ENCODE measurements around the gene C1QTNF7. TPM values are rescaled to one million over a fixed set of nuclear protein-coding genes. Genes with fewer than 3 reads are reported as not detected.

C1QTNF7 gene
- total RNA-seq, 1 experiment from 2014 or later: not detected

GRCh38 chr4:15443371-15444160 is 15.7 kb downstream of the C1QTNF7 start:
- no peaks in the 10 kb centered on the region for H3K27me3 ChIP-seq (ENCODE audit: insufficient read depth, low read length)
- POLR2A ChIA-PET: no interaction called here
- no peaks in the 10 kb centered on the region for H4K20me1 ChIP-seq (ENCODE audit: insufficient read depth)
- no peak for TF ChIP-seq FOSL1 (IDR thresholded peaks at IDR 0.05; ENCODE audit: low read depth)
- TF ChIP-seq ATF3 (IDR thresholded peaks at IDR 0.05): no peak
- no peak for TF ChIP-seq RAD21 (IDR thresholded peaks at IDR 0.05; ENCODE audit: low read depth)
- no peak for TF ChIP-seq POLR2A (IDR thresholded peaks at IDR 0.05; ENCODE audit: borderline replicate concordance, extremely low read depth, insufficient read depth, insufficient read length)
- TF ChIP-seq TCF7L2 (IDR thresholded peaks at IDR 0.05; ENCODE audit: borderline replicate concordance, extremely low read depth, insufficient read depth, insufficient read length): no peak
- RAD21 ChIA-PET (ENCODE audit: low non-redundant PET in 1 of 2, low total read pairs in 2 of 2, uncharacterized antibody in 2 of 2, unreplicated experiment in 2 of 2): no interaction called here
- no peak overlapping the region for H3K9ac ChIP-seq (ENCODE audit: low read length)
- H3K79me2 ChIP-seq (ENCODE audit: insufficient read depth, low read length): no peaks in the 10 kb centered on the region
- no peak overlapping the region for H2AFZ ChIP-seq (ENCODE audit: low read depth, low read length, poor library complexity, severe bottlenecking)
- no peaks in the 10 kb centered on the region for H3K9me2 ChIP-seq (ENCODE audit: insufficient read depth)
- H3K36me3 ChIP-seq (ENCODE audit: control insufficient read depth in 1 of 2, insufficient read depth in 2 of 2, low read length in 2 of 2): no peaks in the 10 kb centered on the region
- no peaks in the 10 kb centered on the region for H3K9me3 ChIP-seq (ENCODE audit: control insufficient read depth in 1 of 2, insufficient read depth in 1 of 2, low read depth in 1 of 2, low read length in 2 of 2)
- CTCF ChIA-PET: interaction anchor here (1.0 kb wide), 1 partner anchor 14 kb away, joined by 3 read pairs; no protein-coding TSS in a partner anchor
- DNase-seq (ENCODE audit: low read depth, low spot score) (no peak), ATAC-seq (no peak)
- BruUV-seq (replicated peaks): no TSS peak
- H3K4me3 ChIP-seq (replicated peaks in 1 of 2; ENCODE audit: low read depth in 1 of 2, low read length in 2 of 2): no peak overlapping the region
- no peaks in the 10 kb centered on the region for H3K4me1 ChIP-seq (ENCODE audit: control insufficient read depth in 1 of 2, insufficient read depth in 2 of 2, low read length in 2 of 2)
- intact Hi-C loops (cut with micrococcal nuclease): no loop called here
- no peak overlapping the region for H3K4me2 ChIP-seq (ENCODE audit: low read length)
- H3K27ac ChIP-seq (ENCODE audit: low read depth, low read length): no peak overlapping the region

GRCh38 chr4:15444276-15444675 is 16.4 kb downstream of the C1QTNF7 start:
- RAD21 ChIA-PET (ENCODE audit: low non-redundant PET in 1 of 2, low total read pairs in 2 of 2, uncharacterized antibody in 2 of 2, unreplicated experiment in 2 of 2): no interaction called here
- DNase-seq (ENCODE audit: low read depth, low spot score) (no peak), ATAC-seq (no peak)
- H3K9me2 ChIP-seq (ENCODE audit: insufficient read depth): no peaks in the 10 kb centered on the region
- H2AFZ ChIP-seq (ENCODE audit: low read depth, low read length, poor library complexity, severe bottlenecking): no peak overlapping the region
- H3K4me1 ChIP-seq (ENCODE audit: control insufficient read depth in 1 of 2, insufficient read depth in 2 of 2, low read length in 2 of 2): no peaks in the 10 kb centered on the region
- H3K9ac ChIP-seq (ENCODE audit: low read length): no peak overlapping the region
- no peaks in the 10 kb centered on the region for H3K79me2 ChIP-seq (ENCODE audit: insufficient read depth, low read length)
- no peak overlapping the region for H3K4me2 ChIP-seq (ENCODE audit: low read length)
- BruUV-seq (replicated peaks): no TSS peak
- POLR2A ChIA-PET: no interaction called here
- CTCF ChIA-PET: no interaction called here
- H3K27me3 ChIP-seq (ENCODE audit: insufficient read depth, low read length): no peaks in the 10 kb centered on the region
- intact Hi-C loops (cut with micrococcal nuclease): no loop called here
- H4K20me1 ChIP-seq (ENCODE audit: insufficient read depth): no peaks in the 10 kb centered on the region
- no peak overlapping the region for H3K27ac ChIP-seq (ENCODE audit: low read depth, low read length)
- H3K9me3 ChIP-seq (ENCODE audit: control insufficient read depth in 1 of 2, insufficient read depth in 1 of 2, low read depth in 1 of 2, low read length in 2 of 2): no peaks in the 10 kb centered on the region
- H3K36me3 ChIP-seq (ENCODE audit: control insufficient read depth in 1 of 2, insufficient read depth in 2 of 2, low read length in 2 of 2): no peaks in the 10 kb centered on the region
- no peak overlapping the region for H3K4me3 ChIP-seq (replicated peaks in 1 of 2; ENCODE audit: low read depth in 1 of 2, low read length in 2 of 2)
- TF ChIP-seq ZFX (IDR thresholded peaks at IDR 0.05) (no peak), POLR2AphosphoS5 (IDR thresholded peaks at IDR 0.05; ENCODE audit: low read depth, low read length) (no peak), TCF7L2 (IDR thresholded peaks at IDR 0.05; ENCODE audit: borderline replicate concordance, extremely low read depth, insufficient read depth, insufficient read length) (no peak), SIN3A (IDR thresholded peaks at IDR 0.05; ENCODE audit: low read depth) (no peak), JUND (IDR thresholded peaks at IDR 0.05) (no peak), SP1 (IDR thresholded peaks at IDR 0.05; ENCODE audit: low read depth) (no peak)
- TF ChIP-seq, protein P1, sequence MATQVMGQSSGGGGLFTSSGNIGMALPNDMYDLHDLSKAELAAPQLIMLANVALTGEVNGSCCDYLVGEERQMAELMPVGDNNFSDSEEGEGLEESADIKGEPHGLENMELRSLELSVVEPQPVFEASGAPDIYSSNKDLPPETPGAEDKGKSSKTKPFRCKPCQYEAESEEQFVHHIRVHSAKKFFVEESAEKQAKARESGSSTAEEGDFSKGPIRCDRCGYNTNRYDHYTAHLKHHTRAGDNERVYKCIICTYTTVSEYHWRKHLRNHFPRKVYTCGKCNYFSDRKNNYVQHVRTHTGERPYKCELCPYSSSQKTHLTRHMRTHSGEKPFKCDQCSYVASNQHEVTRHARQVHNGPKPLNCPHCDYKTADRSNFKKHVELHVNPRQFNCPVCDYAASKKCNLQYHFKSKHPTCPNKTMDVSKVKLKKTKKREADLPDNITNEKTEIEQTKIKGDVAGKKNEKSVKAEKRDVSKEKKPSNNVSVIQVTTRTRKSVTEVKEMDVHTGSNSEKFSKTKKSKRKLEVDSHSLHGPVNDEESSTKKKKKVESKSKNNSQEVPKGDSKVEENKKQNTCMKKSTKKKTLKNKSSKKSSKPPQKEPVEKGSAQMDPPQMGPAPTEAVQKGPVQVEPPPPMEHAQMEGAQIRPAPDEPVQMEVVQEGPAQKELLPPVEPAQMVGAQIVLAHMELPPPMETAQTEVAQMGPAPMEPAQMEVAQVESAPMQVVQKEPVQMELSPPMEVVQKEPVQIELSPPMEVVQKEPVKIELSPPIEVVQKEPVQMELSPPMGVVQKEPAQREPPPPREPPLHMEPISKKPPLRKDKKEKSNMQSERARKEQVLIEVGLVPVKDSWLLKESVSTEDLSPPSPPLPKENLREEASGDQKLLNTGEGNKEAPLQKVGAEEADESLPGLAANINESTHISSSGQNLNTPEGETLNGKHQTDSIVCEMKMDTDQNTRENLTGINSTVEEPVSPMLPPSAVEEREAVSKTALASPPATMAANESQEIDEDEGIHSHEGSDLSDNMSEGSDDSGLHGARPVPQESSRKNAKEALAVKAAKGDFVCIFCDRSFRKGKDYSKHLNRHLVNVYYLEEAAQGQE (IDR thresholded peaks at IDR 0.05; ENCODE audit: low read depth): no peak
- TF ChIP-seq, protein P2, sequence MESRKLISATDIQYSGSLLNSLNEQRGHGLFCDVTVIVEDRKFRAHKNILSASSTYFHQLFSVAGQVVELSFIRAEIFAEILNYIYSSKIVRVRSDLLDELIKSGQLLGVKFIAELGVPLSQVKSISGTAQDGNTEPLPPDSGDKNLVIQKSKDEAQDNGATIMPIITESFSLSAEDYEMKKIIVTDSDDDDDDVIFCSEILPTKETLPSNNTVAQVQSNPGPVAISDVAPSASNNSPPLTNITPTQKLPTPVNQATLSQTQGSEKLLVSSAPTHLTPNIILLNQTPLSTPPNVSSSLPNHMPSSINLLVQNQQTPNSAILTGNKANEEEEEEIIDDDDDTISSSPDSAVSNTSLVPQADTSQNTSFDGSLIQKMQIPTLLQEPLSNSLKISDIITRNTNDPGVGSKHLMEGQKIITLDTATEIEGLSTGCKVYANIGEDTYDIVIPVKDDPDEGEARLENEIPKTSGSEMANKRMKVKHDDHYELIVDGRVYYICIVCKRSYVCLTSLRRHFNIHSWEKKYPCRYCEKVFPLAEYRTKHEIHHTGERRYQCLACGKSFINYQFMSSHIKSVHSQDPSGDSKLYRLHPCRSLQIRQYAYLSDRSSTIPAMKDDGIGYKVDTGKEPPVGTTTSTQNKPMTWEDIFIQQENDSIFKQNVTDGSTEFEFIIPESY (IDR thresholded peaks at IDR 0.05; ENCODE audit: extremely low read depth, insufficient replicate concordance, low read length): no peak
